ENCODE measurements around the gene RIF1. TPM values are rescaled to one million over a fixed set of nuclear protein-coding genes. Genes with fewer than 3 reads are reported as not detected.

RIF1 gene
- total and polyA plus RNA-seq, 4 donors, result 2.2 to 26.9 (median 12.2) TPM

DNA sequence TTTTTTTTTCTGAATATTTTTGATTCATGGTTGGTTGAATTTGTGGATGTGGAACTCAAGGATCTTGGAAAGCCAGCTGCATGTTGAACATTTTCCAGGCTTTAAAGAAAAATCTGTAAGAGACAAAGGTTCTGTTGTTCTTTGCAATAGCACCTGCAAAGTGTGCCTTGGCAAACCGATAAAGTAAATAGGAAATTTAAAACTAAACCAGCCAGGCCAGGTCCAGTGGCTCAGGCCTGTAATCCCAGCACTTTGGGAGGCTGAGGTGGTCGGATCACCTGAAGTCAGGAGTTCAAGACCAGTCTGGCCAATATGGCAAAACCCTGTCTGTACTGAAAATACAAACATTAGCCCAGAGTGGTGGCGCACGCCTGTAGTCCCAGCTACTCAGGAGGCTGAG lies 74.4 kb downstream of the RIF1 start:
- Histone ChIP-seq H3K9me3 (ENCODE audit: control insufficient read depth in 4 of 4, low read length in 3 of 4) (no peaks in the 10 kb centered on the region), H3K9ac (ENCODE audit: low read depth in 1 of 2, low read length in 2 of 2) (no peak overlapping the region), H3K36me3 (ENCODE audit: control insufficient read depth in 4 of 4, insufficient read depth in 3 of 4, low read depth in 1 of 4, low read length in 3 of 4) (peaks cover 0 to 3% (median 1%) of the 10 kb centered on the region in 4 donors), H3K4me3 (ENCODE audit: low read depth in 1 of 3, low read length in 3 of 3) (no peak overlapping the region), H3K4me1 (ENCODE audit: control insufficient read depth in 4 of 4, insufficient read depth in 4 of 4, low read length in 3 of 4) (peaks cover 0 to 8% (median 2%) of the 10 kb centered on the region in 4 donors), H3K27ac (ENCODE audit: low read depth in 1 of 2, low read length in 2 of 2) (no peak overlapping the region), H3K27me3 (ENCODE audit: control insufficient read depth in 4 of 4, insufficient read depth in 4 of 4, low read length in 3 of 4) (no peaks in the 10 kb centered on the region)
- TF ChIP-seq JUND (IDR thresholded peaks at IDR 0.05), result no peak
- TF ChIP-seq, protein P1, sequence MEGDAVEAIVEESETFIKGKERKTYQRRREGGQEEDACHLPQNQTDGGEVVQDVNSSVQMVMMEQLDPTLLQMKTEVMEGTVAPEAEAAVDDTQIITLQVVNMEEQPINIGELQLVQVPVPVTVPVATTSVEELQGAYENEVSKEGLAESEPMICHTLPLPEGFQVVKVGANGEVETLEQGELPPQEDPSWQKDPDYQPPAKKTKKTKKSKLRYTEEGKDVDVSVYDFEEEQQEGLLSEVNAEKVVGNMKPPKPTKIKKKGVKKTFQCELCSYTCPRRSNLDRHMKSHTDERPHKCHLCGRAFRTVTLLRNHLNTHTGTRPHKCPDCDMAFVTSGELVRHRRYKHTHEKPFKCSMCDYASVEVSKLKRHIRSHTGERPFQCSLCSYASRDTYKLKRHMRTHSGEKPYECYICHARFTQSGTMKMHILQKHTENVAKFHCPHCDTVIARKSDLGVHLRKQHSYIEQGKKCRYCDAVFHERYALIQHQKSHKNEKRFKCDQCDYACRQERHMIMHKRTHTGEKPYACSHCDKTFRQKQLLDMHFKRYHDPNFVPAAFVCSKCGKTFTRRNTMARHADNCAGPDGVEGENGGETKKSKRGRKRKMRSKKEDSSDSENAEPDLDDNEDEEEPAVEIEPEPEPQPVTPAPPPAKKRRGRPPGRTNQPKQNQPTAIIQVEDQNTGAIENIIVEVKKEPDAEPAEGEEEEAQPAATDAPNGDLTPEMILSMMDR (IDR thresholded peaks at IDR 0.05; ENCODE audit: low read depth, low read length, missing input control), result no peak
- TF ChIP-seq, protein P2, sequence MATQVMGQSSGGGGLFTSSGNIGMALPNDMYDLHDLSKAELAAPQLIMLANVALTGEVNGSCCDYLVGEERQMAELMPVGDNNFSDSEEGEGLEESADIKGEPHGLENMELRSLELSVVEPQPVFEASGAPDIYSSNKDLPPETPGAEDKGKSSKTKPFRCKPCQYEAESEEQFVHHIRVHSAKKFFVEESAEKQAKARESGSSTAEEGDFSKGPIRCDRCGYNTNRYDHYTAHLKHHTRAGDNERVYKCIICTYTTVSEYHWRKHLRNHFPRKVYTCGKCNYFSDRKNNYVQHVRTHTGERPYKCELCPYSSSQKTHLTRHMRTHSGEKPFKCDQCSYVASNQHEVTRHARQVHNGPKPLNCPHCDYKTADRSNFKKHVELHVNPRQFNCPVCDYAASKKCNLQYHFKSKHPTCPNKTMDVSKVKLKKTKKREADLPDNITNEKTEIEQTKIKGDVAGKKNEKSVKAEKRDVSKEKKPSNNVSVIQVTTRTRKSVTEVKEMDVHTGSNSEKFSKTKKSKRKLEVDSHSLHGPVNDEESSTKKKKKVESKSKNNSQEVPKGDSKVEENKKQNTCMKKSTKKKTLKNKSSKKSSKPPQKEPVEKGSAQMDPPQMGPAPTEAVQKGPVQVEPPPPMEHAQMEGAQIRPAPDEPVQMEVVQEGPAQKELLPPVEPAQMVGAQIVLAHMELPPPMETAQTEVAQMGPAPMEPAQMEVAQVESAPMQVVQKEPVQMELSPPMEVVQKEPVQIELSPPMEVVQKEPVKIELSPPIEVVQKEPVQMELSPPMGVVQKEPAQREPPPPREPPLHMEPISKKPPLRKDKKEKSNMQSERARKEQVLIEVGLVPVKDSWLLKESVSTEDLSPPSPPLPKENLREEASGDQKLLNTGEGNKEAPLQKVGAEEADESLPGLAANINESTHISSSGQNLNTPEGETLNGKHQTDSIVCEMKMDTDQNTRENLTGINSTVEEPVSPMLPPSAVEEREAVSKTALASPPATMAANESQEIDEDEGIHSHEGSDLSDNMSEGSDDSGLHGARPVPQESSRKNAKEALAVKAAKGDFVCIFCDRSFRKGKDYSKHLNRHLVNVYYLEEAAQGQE (IDR thresholded peaks at IDR 0.05), result no peak
- TF ChIP-seq, protein P3, sequence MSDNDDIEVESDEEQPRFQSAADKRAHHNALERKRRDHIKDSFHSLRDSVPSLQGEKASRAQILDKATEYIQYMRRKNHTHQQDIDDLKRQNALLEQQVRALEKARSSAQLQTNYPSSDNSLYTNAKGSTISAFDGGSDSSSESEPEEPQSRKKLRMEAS (IDR thresholded peaks at IDR 0.05), result no peak
- TF ChIP-seq RXRA (IDR thresholded peaks at IDR 0.05), result no peak
- no peak for TF ChIP-seq TAF1 (conservative IDR thresholded peaks at IDR 0.05)
- TF ChIP-seq RAD21 (IDR thresholded peaks at IDR 0.05), result no peak
- TF ChIP-seq, protein P4, sequence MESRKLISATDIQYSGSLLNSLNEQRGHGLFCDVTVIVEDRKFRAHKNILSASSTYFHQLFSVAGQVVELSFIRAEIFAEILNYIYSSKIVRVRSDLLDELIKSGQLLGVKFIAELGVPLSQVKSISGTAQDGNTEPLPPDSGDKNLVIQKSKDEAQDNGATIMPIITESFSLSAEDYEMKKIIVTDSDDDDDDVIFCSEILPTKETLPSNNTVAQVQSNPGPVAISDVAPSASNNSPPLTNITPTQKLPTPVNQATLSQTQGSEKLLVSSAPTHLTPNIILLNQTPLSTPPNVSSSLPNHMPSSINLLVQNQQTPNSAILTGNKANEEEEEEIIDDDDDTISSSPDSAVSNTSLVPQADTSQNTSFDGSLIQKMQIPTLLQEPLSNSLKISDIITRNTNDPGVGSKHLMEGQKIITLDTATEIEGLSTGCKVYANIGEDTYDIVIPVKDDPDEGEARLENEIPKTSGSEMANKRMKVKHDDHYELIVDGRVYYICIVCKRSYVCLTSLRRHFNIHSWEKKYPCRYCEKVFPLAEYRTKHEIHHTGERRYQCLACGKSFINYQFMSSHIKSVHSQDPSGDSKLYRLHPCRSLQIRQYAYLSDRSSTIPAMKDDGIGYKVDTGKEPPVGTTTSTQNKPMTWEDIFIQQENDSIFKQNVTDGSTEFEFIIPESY (IDR thresholded peaks at IDR 0.05), result no peak
- TF ChIP-seq HNF4A (conservative IDR thresholded peaks at IDR 0.05), result peak; percentile 19 to 59
- no peak for TF ChIP-seq YY1 (IDR thresholded peaks at IDR 0.05)
- TF ChIP-seq FOXA2 (IDR thresholded peaks at IDR 0.05), result peak; percentile 27
- TF ChIP-seq HNF4G (IDR thresholded peaks at IDR 0.05), result no peak
- DNase-seq (ENCODE audit: low spot score), result no peak
- 65% methylated on average over 4 of the region's 4 CpGs for WGBS

DNA sequence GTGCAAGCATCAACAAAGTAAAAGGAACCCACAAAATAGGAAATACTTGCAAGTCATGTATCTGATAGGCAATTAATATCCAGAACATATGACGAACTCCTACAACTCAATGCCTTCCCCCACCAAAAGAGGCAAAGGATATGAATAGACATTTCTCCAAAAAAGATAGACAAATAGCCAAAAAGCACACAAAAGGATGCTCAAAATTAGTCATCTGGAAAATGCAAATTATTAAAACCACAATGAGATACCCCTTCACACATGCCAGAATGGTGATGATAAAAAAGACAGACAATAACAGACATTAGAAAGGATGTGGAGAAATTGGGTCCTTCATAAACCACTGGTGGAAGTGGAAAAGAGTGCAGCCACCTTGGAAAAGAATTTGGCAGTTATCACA lies 76.4 kb downstream of the RIF1 start:
- Histone ChIP-seq H3K4me1 (ENCODE audit: control insufficient read depth in 4 of 4, insufficient read depth in 4 of 4, low read length in 3 of 4) (peaks cover 0 to 8% (median 2%) of the 10 kb centered on the region in 4 donors), H3K27ac (ENCODE audit: low read depth in 1 of 2, low read length in 2 of 2) (no peak overlapping the region), H3K9ac (ENCODE audit: low read depth in 1 of 2, low read length in 2 of 2) (no peak overlapping the region), H3K27me3 (ENCODE audit: control insufficient read depth in 4 of 4, insufficient read depth in 4 of 4, low read length in 3 of 4) (no peaks in the 10 kb centered on the region), H3K36me3 (ENCODE audit: control insufficient read depth in 4 of 4, insufficient read depth in 3 of 4, low read depth in 1 of 4, low read length in 3 of 4) (peaks cover 0 to 2% (median 0%) of the 10 kb centered on the region in 4 donors), H3K4me3 (ENCODE audit: low read depth in 1 of 3, low read length in 3 of 3) (no peak overlapping the region), H3K9me3 (ENCODE audit: control insufficient read depth in 4 of 4, low read length in 3 of 4) (no peaks in the 10 kb centered on the region)
- DNase-seq (ENCODE audit: low spot score), result no peak
- WGBS, result 86% methylated on average over 1 of the region's 1 CpG
- TF ChIP-seq, protein P1 (IDR thresholded peaks at IDR 0.05; ENCODE audit: low read depth, low read length, missing input control), result no peak
- TF ChIP-seq HNF4A (conservative IDR thresholded peaks at IDR 0.05), result no peak
- TF ChIP-seq, protein P4 (IDR thresholded peaks at IDR 0.05), result no peak
- no peak for TF ChIP-seq FOXA2 (IDR thresholded peaks at IDR 0.05)
- no peak for TF ChIP-seq JUND (IDR thresholded peaks at IDR 0.05)
- TF ChIP-seq, protein P3 (IDR thresholded peaks at IDR 0.05), result no peak
- TF ChIP-seq HNF4G (IDR thresholded peaks at IDR 0.05), result no peak
- TF ChIP-seq, protein P5, sequence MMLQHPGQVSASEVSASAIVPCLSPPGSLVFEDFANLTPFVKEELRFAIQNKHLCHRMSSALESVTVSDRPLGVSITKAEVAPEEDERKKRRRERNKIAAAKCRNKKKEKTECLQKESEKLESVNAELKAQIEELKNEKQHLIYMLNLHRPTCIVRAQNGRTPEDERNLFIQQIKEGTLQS (IDR thresholded peaks at IDR 0.05), result no peak
- no peak for TF ChIP-seq FOXA1 (IDR thresholded peaks at IDR 0.05)
- no peak for TF ChIP-seq EGR1 (IDR thresholded peaks at IDR 0.05; ENCODE audit: low read depth in 2 of 2)
- no peak for TF ChIP-seq NR2F2 (IDR thresholded peaks at IDR 0.05)
- no peak for TF ChIP-seq TAF1 (conservative IDR thresholded peaks at IDR 0.05)
- TF ChIP-seq YY1 (IDR thresholded peaks at IDR 0.05), result no peak
- TF ChIP-seq RAD21 (IDR thresholded peaks at IDR 0.05), result no peak
- no peak for TF ChIP-seq GABPA (IDR thresholded peaks at IDR 0.05 in 1 of 2, conservative IDR thresholded peaks at IDR 0.05 in 1 of 2)
- no peak for TF ChIP-seq SP1 (IDR thresholded peaks at IDR 0.05)
